Pancreas (tissue), 10 donors: ENCODE measurements around the gene NTMT2. TPM values are rescaled to one million over a fixed set of nuclear protein-coding genes. Genes with fewer than 3 reads are reported as not detected.

ENCODE experiments used
- ATAC-seq, 4 donors: fragments of 200-7000 bp; cut with Tn5 transposase; one replicate each; pipeline versions ENCODE4 v1.8.0 to v1.9.1; 2020; ENCODE audit warnings: mild to moderate bottlenecking in 4 of 4, moderate library complexity in 4 of 4
- DNase-seq, 6 donors: peaks; one replicate each; pipeline ENCODE4 v3.0.0-alpha.2; 2020
- FAIRE-seq: peaks from 2 replicates; lab custom pipeline; 2012; peaks lifted over from hg19 to GRCh38; lab: Jason Lieb, UNC
- H3K27ac ChIP-seq, 4 donors: fragments of 200-600 bp; sonication (generic); 1 replicate in 3 of 4; 2 replicates in 1 of 4; pipeline versions ENCODE4 v1.5.0 to v1.8.0; 2020
- H3K27me3 ChIP-seq, 4 donors: fragments of 200-600 bp; one replicate each; pipeline ENCODE4 v1.8.0; 2021
- H3K36me3 ChIP-seq, 3 donors: fragments of 200-600 bp; sonication (generic) in 1 of 3; one replicate each; pipeline versions ENCODE4 v1.5.0 to v1.8.0; 2020 to 2021
- H3K4me1 ChIP-seq, 3 donors: fragments of 200-600 bp; one replicate each; pipeline ENCODE4 v1.8.0; 2021
- H3K4me3 ChIP-seq, 4 donors: fragments of 200-600 bp; sonication (generic) in 2 of 4; one replicate each; pipeline versions ENCODE4 v1.5.0 to v1.8.0; 2020 to 2021
- H3K9me3 ChIP-seq, 4 donors: fragments of 200-600 bp; one replicate each; pipeline ENCODE4 v1.8.0; 2021
- WGBS, 2 donors: extraction: QIAGEN DNeasy Blood & Tissue Kit; methylation state at CpG; one replicate each; pipeline ENCODE4 v1.1.7; 2013; 5-methylcytosine and 5-hydroxymethylcytosine counted together
- intact Hi-C, 3 donors: fragments of 100-400 bp; cut with DNase I; formaldehyde crosslinking; loops; one replicate each; pipeline versions ENCODE4 v1.11.1 to v1.14.2; 2022
- polyA plus RNA-seq, 2 donors: library from polyadenylated mRNA; stranded (reverse); fragments of 200-250 nt; gene quantifications; one replicate each; pipeline ENCODE4 v1.2.3, GENCODE V29; 2013
- total RNA-seq, 6 donors: library from RNA; stranded (reverse); fragmentation: NEBNext Ultra II Directional in 4 of 6; extraction: Animal tissue kit (Norgen Biotek cat#: 25700) in 4 of 6; gene quantifications; one replicate each; pipeline versions ENCODE4 v1.2.1 to v1.2.4, GENCODE V29; 2021 to 2023
- TF ChIP-seq, protein P1 (sequence below), 4 donors: fragments of 200-600 bp; sonication (generic) in 3 of 4; IDR thresholded peaks; one replicate each; pipeline versions ENCODE4 v1.5.0 to v1.8.0; 2021; ENCODE audit warnings: antibody characterized with exemption in 4 of 4
- donor health status: healthy with polysubstance abuse.
- donor health status: DM: no; HTN: no; CAD: no; lungs with moderate emphysema.
- donor health status: DM: no; HTN: no; CAD: no.
- donor health status: control.
- donor health status: control.
- donor health status: Bipolar disorder and iron deficiency.
- donor health status: DM: yes; HTN: yes; CAD: no.
- donor health status: DM: no; HTN: no; CAD: no.
- donor health status: DM: no; HTN: no; CAD: no.
- donor health status: DM: yes; HTN: yes; CAD: no.

NTMT2 gene
- total and polyA plus RNA-seq, 8 donors, result not detected

DNA sequence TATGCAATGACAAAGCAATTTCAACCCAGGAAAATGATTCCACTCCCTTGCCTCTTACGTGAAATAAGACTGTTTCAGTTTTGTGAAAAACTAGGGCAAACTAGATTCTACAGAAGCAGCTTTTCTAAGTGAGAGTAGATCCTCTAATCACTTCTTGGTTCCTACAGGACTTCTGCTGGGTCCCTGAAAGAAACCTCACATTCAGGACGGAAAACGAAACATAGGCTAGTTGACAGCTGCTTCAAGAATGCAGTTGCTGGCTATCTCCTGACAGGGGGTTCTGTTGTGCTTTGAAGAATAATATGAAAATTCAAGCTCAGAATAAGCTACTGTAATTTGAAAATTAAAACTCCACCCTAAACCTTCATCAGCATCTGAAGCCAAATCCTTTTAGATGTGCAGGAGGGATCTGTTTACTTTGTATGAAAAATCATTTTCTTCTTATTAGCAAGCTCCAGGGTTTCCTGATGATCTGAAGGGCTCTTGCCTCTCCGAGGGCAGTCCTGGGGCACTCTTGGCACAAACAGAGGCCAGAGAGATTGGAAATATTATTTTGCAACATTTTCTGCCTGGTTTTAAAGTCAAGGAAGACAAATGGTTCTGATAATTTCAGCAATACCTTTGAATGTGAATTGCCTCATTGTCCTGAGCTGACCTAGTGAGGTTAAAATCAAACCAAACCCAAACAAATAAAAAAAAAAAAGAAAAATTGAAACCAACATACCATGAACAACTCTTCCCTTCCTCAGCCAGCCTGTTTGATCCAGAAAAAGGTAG is 55.0 kb downstream of the NTMT2 start:
- FAIRE-seq (no peak), ATAC-seq (peak; percentile 60 to 89 (median 75)), DNase-seq (peak in 1 of 6 donors; percentile 20)
- H3K27ac ChIP-seq, result peak overlapping the region in 2 of 4 donors; percentile 40 to 53
- H3K4me3 ChIP-seq, result no peak overlapping the region
- no peaks in the 10 kb centered on the region for H3K27me3 ChIP-seq
- 37 to 57% methylated on average over 4 of the region's 4 CpGs for WGBS, 2 donors
- H3K36me3 ChIP-seq, result no peaks in the 10 kb centered on the region
- H3K4me1 ChIP-seq, result peaks cover 0 to 4% (median 0%) of the 10 kb centered on the region in 3 donors
- no peaks in the 10 kb centered on the region for H3K9me3 ChIP-seq
- TF ChIP-seq, protein P1, sequence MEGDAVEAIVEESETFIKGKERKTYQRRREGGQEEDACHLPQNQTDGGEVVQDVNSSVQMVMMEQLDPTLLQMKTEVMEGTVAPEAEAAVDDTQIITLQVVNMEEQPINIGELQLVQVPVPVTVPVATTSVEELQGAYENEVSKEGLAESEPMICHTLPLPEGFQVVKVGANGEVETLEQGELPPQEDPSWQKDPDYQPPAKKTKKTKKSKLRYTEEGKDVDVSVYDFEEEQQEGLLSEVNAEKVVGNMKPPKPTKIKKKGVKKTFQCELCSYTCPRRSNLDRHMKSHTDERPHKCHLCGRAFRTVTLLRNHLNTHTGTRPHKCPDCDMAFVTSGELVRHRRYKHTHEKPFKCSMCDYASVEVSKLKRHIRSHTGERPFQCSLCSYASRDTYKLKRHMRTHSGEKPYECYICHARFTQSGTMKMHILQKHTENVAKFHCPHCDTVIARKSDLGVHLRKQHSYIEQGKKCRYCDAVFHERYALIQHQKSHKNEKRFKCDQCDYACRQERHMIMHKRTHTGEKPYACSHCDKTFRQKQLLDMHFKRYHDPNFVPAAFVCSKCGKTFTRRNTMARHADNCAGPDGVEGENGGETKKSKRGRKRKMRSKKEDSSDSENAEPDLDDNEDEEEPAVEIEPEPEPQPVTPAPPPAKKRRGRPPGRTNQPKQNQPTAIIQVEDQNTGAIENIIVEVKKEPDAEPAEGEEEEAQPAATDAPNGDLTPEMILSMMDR (IDR thresholded peaks at IDR 0.05), result no peak
- intact Hi-C loops, result no loop called here

DNA sequence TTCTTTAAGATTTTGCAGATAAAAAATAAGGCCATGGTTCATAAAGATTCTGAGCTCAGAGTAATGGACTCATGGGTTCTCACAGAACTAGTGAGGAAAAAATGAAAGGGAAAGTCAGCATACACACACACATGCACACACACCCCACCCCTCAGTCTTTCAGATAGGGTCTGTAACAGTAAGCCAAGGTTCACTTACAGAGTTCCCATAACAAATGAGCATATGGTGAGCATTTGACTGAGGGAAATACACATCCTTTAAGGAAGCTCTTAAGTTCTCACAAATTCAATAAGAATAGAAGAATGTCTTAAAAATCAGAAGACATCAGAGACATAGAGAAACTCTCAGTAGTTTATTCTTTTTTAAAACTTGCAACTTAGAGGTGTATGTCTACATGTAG is 57.9 kb downstream of the NTMT2 start:
- H3K4me3 ChIP-seq, result no peak overlapping the region
- DNase-seq (no peak), FAIRE-seq (no peak), ATAC-seq (no peak)
- H3K36me3 ChIP-seq, result no peaks in the 10 kb centered on the region
- intact Hi-C loops, result no loop called here
- no peaks in the 10 kb centered on the region for H3K27me3 ChIP-seq
- H3K9me3 ChIP-seq, result no peaks in the 10 kb centered on the region
- TF ChIP-seq, protein P1 (IDR thresholded peaks at IDR 0.05), result no peak
- no peak overlapping the region for H3K27ac ChIP-seq
- H3K4me1 ChIP-seq, result peaks cover 0 to 4% (median 0%) of the 10 kb centered on the region in 3 donors

DNA sequence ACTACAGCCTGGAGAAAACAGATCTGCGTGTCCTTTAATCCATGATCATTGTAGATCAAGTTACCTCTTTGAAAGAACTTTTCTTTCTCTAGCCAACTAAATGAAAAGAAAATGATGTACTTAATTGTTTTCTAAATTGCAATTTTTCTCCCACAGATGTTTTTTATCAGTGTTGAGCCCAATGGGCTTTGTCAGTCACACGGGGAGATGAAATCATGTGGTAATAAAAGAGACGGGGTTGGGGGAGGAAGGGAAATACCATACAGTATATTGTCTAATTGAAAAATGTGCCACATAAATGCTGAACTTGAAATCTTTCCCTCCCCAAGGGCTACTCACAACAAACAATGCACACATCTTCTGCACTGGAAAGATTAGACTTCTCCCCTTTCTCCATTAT is 58.4 kb downstream of the NTMT2 start:
- intact Hi-C loops, result no loop called here
- ATAC-seq (no peak), DNase-seq (no peak), FAIRE-seq (no peak)
- H3K9me3 ChIP-seq, result no peaks in the 10 kb centered on the region
- TF ChIP-seq, protein P1 (IDR thresholded peaks at IDR 0.05), result no peak
- peaks cover 0 to 4% (median 0%) of the 10 kb centered on the region in 3 donors for H3K4me1 ChIP-seq
- H3K36me3 ChIP-seq, result no peaks in the 10 kb centered on the region
- 58% methylated on average over 3 of the region's 3 CpGs for WGBS, 2 donors
- H3K27ac ChIP-seq, result no peak overlapping the region
- no peaks in the 10 kb centered on the region for H3K27me3 ChIP-seq
- H3K4me3 ChIP-seq, result no peak overlapping the region

DNA sequence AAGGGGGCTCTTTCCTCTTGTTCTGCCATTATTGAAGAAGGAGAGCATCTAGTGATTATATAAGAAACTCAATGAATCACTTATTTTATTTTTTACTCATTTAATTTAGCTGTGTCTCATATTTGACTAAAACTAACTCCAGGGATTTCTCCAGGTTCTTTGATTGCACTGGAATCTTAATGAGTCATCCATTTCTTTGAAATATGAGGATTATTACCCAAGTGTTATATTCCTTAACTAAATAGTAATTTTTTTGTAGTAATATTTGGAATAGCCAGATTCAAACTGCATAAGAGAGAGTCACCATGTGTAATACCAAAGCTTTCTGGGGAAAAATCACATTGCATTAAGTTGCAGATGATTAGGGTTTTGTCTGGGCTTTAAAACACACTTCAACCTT is 59.5 kb downstream of the NTMT2 start:
- no peak overlapping the region for H3K4me3 ChIP-seq
- intact Hi-C loops, result no loop called here
- no peak for FAIRE-seq
- no peaks in the 10 kb centered on the region for H3K9me3 ChIP-seq
- ATAC-seq, result no peak
- H3K27ac ChIP-seq, result no peak overlapping the region
- H3K36me3 ChIP-seq, result no peaks in the 10 kb centered on the region
- no peak for DNase-seq
- TF ChIP-seq, protein P1 (IDR thresholded peaks at IDR 0.05), result no peak
- no peaks in the 10 kb centered on the region for H3K27me3 ChIP-seq
- H3K4me1 ChIP-seq, result peaks cover 0 to 4% (median 0%) of the 10 kb centered on the region in 3 donors

DNA sequence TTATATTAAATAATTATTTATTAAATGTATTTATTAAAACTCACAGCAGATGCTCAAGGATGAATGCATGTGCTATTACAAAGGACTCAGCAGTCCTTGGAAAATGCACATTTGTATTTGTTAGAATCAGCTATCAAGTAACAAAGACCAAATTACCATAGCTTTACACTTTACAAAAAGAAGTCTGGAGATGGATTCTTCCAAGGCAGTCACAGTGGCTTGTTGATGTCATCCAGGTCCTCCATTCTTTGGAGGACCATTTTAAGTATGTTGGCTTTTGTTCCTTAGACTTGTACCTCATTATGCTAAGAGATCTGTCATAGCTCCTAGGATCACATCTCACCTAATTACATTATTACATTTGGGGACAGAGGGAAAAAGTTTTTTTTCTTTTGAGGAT is 63.4 kb downstream of the NTMT2 start:
- H3K9me3 ChIP-seq, result no peaks in the 10 kb centered on the region
- DNase-seq (no peak), FAIRE-seq (no peak), ATAC-seq (no peak)
- H3K27me3 ChIP-seq, result no peaks in the 10 kb centered on the region
- no peaks in the 10 kb centered on the region for H3K4me1 ChIP-seq
- H3K36me3 ChIP-seq, result no peaks in the 10 kb centered on the region
- no peak overlapping the region for H3K4me3 ChIP-seq
- H3K27ac ChIP-seq, result no peak overlapping the region
- TF ChIP-seq, protein P1 (IDR thresholded peaks at IDR 0.05), result no peak
- intact Hi-C loops, result no loop called here
